Stimulated activated CD4-positive, alpha-beta T cell treated with anti-CD3 and anti-CD28 coated beads, Interleukin-15, amount 100 ng/mL, for 1 hour (primary cell): ENCODE results near the gene ARMC10.
"Not testable (repeated sequence)": the region's sequence is repeated elsewhere in the genome, so short reads cannot be mapped to it uniquely, and the experiment has no call there.

Source experiments
- DNase-seq, 2 donors: peaks; one replicate each; pipeline ENCODE4 v3.0.0-alpha.2; 2020; ENCODE audit warnings: low read depth in 1 of 2, low spot score in 1 of 2

The ARMC10 gene

GRCh38 chr7:103077318-103077717 lies 2.4 kb downstream of the ARMC10 start:
- DNase-seq = no peak

- DNase-seq = not testable (repeated sequence)
These were observed 3.3 kb downstream of the ARMC10 start for GRCh38 chr7:103078226-103078625.

- no peak for DNase-seq
These were observed 4.9 kb downstream of the ARMC10 start for GRCh38 chr7:103079836-103080235.

GRCh38 chr7:103080923-103081322 lies 6.0 kb downstream of the ARMC10 start:
- DNase-seq = no peak

GRCh38 chr7:103082497-103082896 lies 7.6 kb downstream of the ARMC10 start:
- no peak for DNase-seq

GRCh38 chr7:103083210-103083609 lies 8.3 kb downstream of the ARMC10 start:
- no peak for DNase-seq

- not testable (repeated sequence) for DNase-seq
These were observed 17.4 kb downstream of the ARMC10 start for GRCh38 chr7:103092321-103092720.

- DNase-seq = no peak
These were observed 18.5 kb downstream of the ARMC10 start for GRCh38 chr7:103093429-103093828.

- no peak for DNase-seq
These were observed 19.2 kb downstream of the ARMC10 start for GRCh38 chr7:103094102-103094501.

GRCh38 chr7:103095558-103095957 lies 20.6 kb downstream of the ARMC10 start:
- DNase-seq = not testable (repeated sequence)

- no peak for DNase-seq
These were observed 22.1 kb downstream of the ARMC10 start for GRCh38 chr7:103097041-103097440.

GRCh38 chr7:103100348-103100747 lies 25.4 kb downstream of the ARMC10 start:
- DNase-seq = no peak

GRCh38 chr7:103101543-103101942 lies 26.6 kb downstream of the ARMC10 start:
- no peak for DNase-seq

- DNase-seq = no peak
These were observed 31.2 kb downstream of the ARMC10 start for GRCh38 chr7:103106005-103106702.

GRCh38 chr7:103106703-103107070 lies 31.7 kb downstream of the ARMC10 start:
- not testable (repeated sequence) for DNase-seq

- DNase-seq = no peak
These were observed 38.2 kb downstream of the ARMC10 start for GRCh38 chr7:103113164-103113563.

- DNase-seq = no peak
These were observed 39.7 kb downstream of the ARMC10 start for GRCh38 chr7:103114576-103115008.

GRCh38 chr7:103115771-103116170 lies 40.8 kb downstream of the ARMC10 start:
- no peak for DNase-seq

- DNase-seq = no peak
These were observed 41.6 kb downstream of the ARMC10 start for GRCh38 chr7:103116511-103116910.

- DNase-seq = no peak
These were observed 42.1 kb downstream of the ARMC10 start for GRCh38 chr7:103116991-103117390.

GRCh38 chr7:103117465-103117864 lies 42.5 kb downstream of the ARMC10 start:
- DNase-seq = no peak

- no peak for DNase-seq
These were observed 44.9 kb downstream of the ARMC10 start for GRCh38 chr7:103119791-103120291.

- DNase-seq = no peak
These were observed 45.4 kb downstream of the ARMC10 start for GRCh38 chr7:103120362-103120761.
